Erythroblast (primary cell): ENCODE results near the gene SNX19.

Source experiments
- GATA1 ChIP-seq: IDR thresholded peaks from 2 replicates; pipeline ENCODE4 v1.6.1; 2011; ENCODE audit warnings: low read depth, mild to moderate bottlenecking, control low read depth, low read length, moderate library complexity
- POLR2A ChIP-seq: IDR thresholded peaks from 2 replicates; pipeline ENCODE4 v1.6.1; 2011; ENCODE audit warnings: mild to moderate bottlenecking, low read length

- no peak for TF ChIP-seq POLR2A
- no peak for TF ChIP-seq GATA1
These were observed 40.2 kb downstream of the SNX19 start for GRCh38 chr11:130876100-130876499.
